Vagina (tissue), 2 donors: ENCODE measurements around the gene CD40. TPM values are rescaled to one million over a fixed set of nuclear protein-coding genes. Genes with fewer than 3 reads are reported as not detected.
"Not testable (repeated sequence)": the region's sequence is repeated elsewhere in the genome, so short reads cannot be mapped to it uniquely, and the experiment has no call there.

Experiments used
- DNase-seq, 2 donors: peaks; one replicate each; pipeline ENCODE4 v3.0.0-alpha.2; 2017; ENCODE audit errors: extremely low spot score in 2 of 2
- H3K27ac ChIP-seq: fragments of 200-600 bp; sonication (generic); one replicate; pipeline ENCODE4 v1.5.1; 2019
- H3K27me3 ChIP-seq: fragments of 200-600 bp; sonication (generic); one replicate; pipeline ENCODE4 v1.5.1; 2019
- H3K36me3 ChIP-seq, 2 donors: fragments of 200-600 bp; sonication (generic); one replicate each; pipeline ENCODE4 v1.5.1; 2017 to 2019
- H3K4me1 ChIP-seq: fragments of 200-600 bp; sonication (generic); one replicate; pipeline ENCODE4 v1.5.1; 2019
- H3K4me3 ChIP-seq, 2 donors: fragments of 200-600 bp; sonication (generic); 1 replicate in 1 of 2; 2 replicates in 1 of 2; pipeline ENCODE4 v1.5.1; 2016 to 2019
- H3K9me3 ChIP-seq: fragments of 200-600 bp; sonication (generic); one replicate; pipeline ENCODE4 v1.5.1; 2019
- CTCF ChIP-seq, 3 experiments: fragments of 450-650 bp in 2 of 3; fragments of 200-600 bp in 1 of 3; sonication (generic) in 1 of 3; IDR thresholded peaks; one replicate each; pipeline ENCODE4 v1.5.1; 2017 to 2019; ENCODE audit warnings: antibody characterized with exemption in 3 of 3, mild to moderate bottlenecking in 2 of 3, moderate library complexity in 2 of 3
- POLR2A ChIP-seq, 2 donors: fragments of 450-650 bp; IDR thresholded peaks; one replicate each; pipeline ENCODE4 v1.6.1; 2017; ENCODE audit warnings: antibody characterized with exemption in 2 of 2, mild to moderate bottlenecking in 2 of 2, moderate library complexity in 2 of 2
- POLR2AphosphoS5 ChIP-seq, 2 donors: sonication (generic); formaldehyde crosslinking; IDR thresholded peaks; one replicate each; pipeline ENCODE4 v1.9.0; 2017; ENCODE audit warnings: antibody characterized with exemption in 2 of 2, mild to moderate bottlenecking in 2 of 2, low read depth in 1 of 2; ENCODE audit not compliant: insufficient read depth in 1 of 2
- intact Hi-C: fragments of 100-400 bp; cut with DNase I; formaldehyde crosslinking; loops from one replicate; pipeline ENCODE4 v1.15.1; 2023
- total RNA-seq: library from RNA; depleted of rRNA; stranded (reverse); fragments of >200 nt; gene quantifications from one replicate; pipeline ENCODE4 v1.2.3, GENCODE V29; 2016

The CD40 gene
- total RNA-seq, 1 donor from 2014 or later, result 24.6 TPM

- intact Hi-C loops, result no loop called here
- Histone ChIP-seq H3K27me3 (no peaks in the 10 kb centered on the region), H3K4me1 (peaks cover 76% of the 10 kb centered on the region), H3K36me3 (no peaks in the 10 kb centered on the region), H3K4me3 (peak overlapping the region in 1 of 2 donors; percentile 19), H3K9me3 (no peaks in the 10 kb centered on the region), H3K27ac (no peak overlapping the region)
- no peak for DNase-seq
- TF ChIP-seq CTCF (IDR thresholded peaks at IDR 0.05) (no peak), POLR2AphosphoS5 (IDR thresholded peaks at IDR 0.05; ENCODE audit: insufficient read depth in 1 of 2, low read depth in 1 of 2) (no peak), POLR2A (IDR thresholded peaks at IDR 0.05) (no peak)
Observed at GRCh38 chr20:46087161-46087560, 31.0 kb upstream of the CD40 start.

DNA sequence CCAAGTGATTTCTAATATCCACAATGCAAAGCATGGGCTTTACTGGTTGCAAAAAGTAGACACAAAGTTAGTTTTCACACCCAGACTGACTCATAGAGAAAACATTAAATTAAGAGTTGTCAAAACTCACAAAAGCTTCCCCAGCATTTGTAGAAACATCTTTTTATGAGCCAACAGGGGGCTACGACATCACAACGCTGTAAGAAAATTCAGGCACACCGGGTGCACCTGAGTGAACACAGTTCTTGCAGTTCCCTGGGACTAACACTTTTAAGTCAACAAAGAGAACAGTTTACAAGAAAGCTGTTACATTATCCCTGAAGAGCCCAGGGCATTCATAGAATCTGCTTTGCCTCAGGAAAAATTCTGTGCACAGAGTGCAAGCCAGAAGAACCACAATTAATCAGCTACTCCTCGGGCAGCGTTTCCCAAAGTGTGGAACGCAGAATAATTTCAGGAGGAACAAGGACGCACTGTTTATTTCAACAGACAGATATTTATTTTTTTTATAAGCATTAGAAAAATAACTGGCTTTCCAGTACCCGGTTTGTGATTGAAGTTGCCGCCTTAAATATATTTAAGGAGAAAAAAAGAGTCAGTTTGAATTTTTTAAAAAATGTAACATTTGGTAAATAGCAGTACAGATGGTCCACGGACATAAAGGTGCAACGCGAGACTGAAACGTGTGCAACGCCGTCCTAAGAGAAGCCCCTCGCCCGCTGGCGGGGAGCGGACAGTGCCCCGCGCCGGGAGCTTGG is 29.5 kb upstream of the CD40 start:
- H3K4me3 ChIP-seq, result peak overlapping the region; percentile 75 to 86
- peak overlapping the region; percentile 97 for H3K27ac ChIP-seq
- intact Hi-C loops, result no loop called here
- DNase-seq, result no peak
- no peaks in the 10 kb centered on the region for H3K36me3 ChIP-seq
- H3K27me3 ChIP-seq, result no peaks in the 10 kb centered on the region
- no peak for TF ChIP-seq POLR2AphosphoS5 (IDR thresholded peaks at IDR 0.05; ENCODE audit: insufficient read depth in 1 of 2, low read depth in 1 of 2)
- H3K4me1 ChIP-seq, result peaks cover 62% of the 10 kb centered on the region
- H3K9me3 ChIP-seq, result no peaks in the 10 kb centered on the region

- Histone ChIP-seq H3K4me3 (peak overlapping the region; percentile 75 to 86), H3K27me3 (no peaks in the 10 kb centered on the region), H3K9me3 (no peaks in the 10 kb centered on the region), H3K27ac (peak overlapping the region; percentile 97), H3K4me1 (peaks cover 57% of the 10 kb centered on the region), H3K36me3 (no peaks in the 10 kb centered on the region)
- no peak for DNase-seq
- intact Hi-C loops, result no loop called here
- TF ChIP-seq CTCF (IDR thresholded peaks at IDR 0.05) (no peak), POLR2A (IDR thresholded peaks at IDR 0.05) (no peak), POLR2AphosphoS5 (IDR thresholded peaks at IDR 0.05; ENCODE audit: insufficient read depth in 1 of 2, low read depth in 1 of 2) (peak in 1 of 2 donors; percentile 21)
Observed at GRCh38 chr20:46089167-46089416, 29.0 kb upstream of the CD40 start.

- peak in 1 of 2 donors; percentile 96 for DNase-seq
- Histone ChIP-seq H3K27me3 (no peaks in the 10 kb centered on the region), H3K36me3 (no peaks in the 10 kb centered on the region), H3K27ac (peak within 1 kb of the TSS; percentile 97), H3K4me1 (peaks cover 51% of the 10 kb centered on the region), H3K9me3 (no peaks in the 10 kb centered on the region), H3K4me3 (peak within 1 kb of the TSS; percentile 75 to 86)
- TF ChIP-seq CTCF (IDR thresholded peaks at IDR 0.05) (peak in 1 of 3 experiments; percentile 36), POLR2AphosphoS5 (IDR thresholded peaks at IDR 0.05; ENCODE audit: insufficient read depth in 1 of 2, low read depth in 1 of 2) (peak; percentile 80 to 83), POLR2A (IDR thresholded peaks at IDR 0.05) (peak in 1 of 2 donors; percentile 76)
- intact Hi-C loops, result no loop called here
Observed at GRCh38 chr20:46089417-46090388, 28.4 kb upstream of the CD40 start, which contains the start of gene NCOA5. TSS of gene NCOA5 (minus strand) at chr20:46089962. CDS start at chr20:46079424, 10,538 bp downstream.

DNA sequence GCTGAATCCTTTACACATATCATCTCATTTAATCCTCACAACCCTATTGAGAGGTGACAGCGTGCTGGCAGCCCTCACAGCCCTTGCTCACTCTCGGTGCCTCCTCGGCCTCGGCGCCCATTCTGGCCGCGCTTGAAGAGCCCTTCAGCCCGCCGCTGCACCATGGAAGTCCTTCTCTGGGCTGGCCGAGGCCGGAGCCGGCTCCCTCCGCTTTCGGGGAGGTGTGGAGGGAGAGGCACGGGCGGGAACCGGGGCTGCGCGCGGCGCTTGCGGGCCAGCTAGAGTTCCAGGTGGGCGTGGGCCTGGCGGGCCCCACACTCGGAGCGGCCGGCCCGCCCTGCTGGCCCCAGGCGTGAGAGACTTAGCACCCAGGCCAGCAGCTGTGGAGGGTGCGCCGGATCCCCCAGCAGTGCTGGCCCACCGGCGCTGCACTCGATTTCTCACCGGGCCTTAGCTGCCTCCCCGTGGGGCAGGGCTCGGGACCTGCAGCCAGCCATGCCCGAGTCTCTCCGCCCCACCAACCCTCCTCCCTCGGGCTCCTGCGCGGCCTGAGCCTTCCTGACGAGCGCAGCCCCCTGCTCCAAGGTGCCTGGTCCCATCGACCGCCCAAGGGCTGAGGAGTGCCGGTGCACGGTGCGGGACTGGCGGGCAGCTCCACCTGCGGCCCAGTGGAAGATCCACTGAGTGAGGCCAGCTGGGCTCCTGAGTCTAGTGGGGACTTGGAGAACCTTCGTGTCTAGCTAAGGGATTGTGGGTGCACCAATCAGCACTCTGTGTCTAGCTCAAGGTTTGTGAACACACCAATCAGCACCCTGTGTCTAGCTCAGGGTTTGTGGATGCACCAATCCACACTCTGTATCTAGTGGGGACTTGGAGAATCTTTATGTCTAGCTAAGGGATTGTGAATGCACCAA is 26.2 kb upstream of the CD40 start:
- DNase-seq, H3K4me3 ChIP-seq, H3K27me3 ChIP-seq, intact Hi-C loops, H3K36me3 ChIP-seq, H3K9me3 ChIP-seq, H3K27ac ChIP-seq: not testable (repeated sequence)
- peaks cover 29% of the 10 kb centered on the region for H3K4me1 ChIP-seq
